Stimulated activated CD8-positive, alpha-beta memory T cell treated with anti-CD3 and anti-CD28 coated beads, Interleukin-7, amount 100 ng/mL, for 48 hours (primary cell): ENCODE results near the gene PXMP4.
A peak's percentile ranks its signal among the peaks of the same experiment; 100 is the strongest.
"Not testable (repeated sequence)": the region's sequence is repeated elsewhere in the genome, so short reads cannot be mapped to it uniquely, and the experiment has no call there.

ENCODE experiments used
- DNase-seq, 2 donors: peaks; one replicate each; pipeline ENCODE4 v3.0.0-alpha.2; 2020; ENCODE audit warnings: low read depth in 1 of 2; ENCODE audit errors: extremely low read depth in 1 of 2

The PXMP4 gene

GRCh38 chr20:33719989-33720709, at the start of gene PXMP4:
PXMP4 (minus strand) TSS chr20:33720310; CDS start chr20:33720207, 103 bp downstream.
- peak; percentile 70 to 79 for DNase-seq

- no peak for DNase-seq
Measured at GRCh38 chr20:33769043-33769442, 48.9 kb upstream of the PXMP4 start.

GRCh38 chr20:33767777-33768138, 47.6 kb upstream of the PXMP4 start:
- DNase-seq = no peak

GRCh38 chr20:33766686-33767085, 46.6 kb upstream of the PXMP4 start:
- DNase-seq = no peak

GRCh38 chr20:33765592-33765991, 45.5 kb upstream of the PXMP4 start:
- no peak for DNase-seq

GRCh38 chr20:33765099-33765498, 45.0 kb upstream of the PXMP4 start:
- no peak for DNase-seq

- no peak for DNase-seq
Measured at GRCh38 chr20:33761698-33762250, 41.7 kb upstream of the PXMP4 start.

GRCh38 chr20:33757458-33757857, 37.3 kb upstream of the PXMP4 start:
- DNase-seq = no peak

- no peak for DNase-seq
Measured at GRCh38 chr20:33757046-33757445, 36.9 kb upstream of the PXMP4 start.

- DNase-seq = not testable (repeated sequence)
Measured at GRCh38 chr20:33755936-33756490, 35.9 kb upstream of the PXMP4 start.

- DNase-seq = no peak
Measured at GRCh38 chr20:33753763-33754162, 33.7 kb upstream of the PXMP4 start.

GRCh38 chr20:33753143-33753542, 33.0 kb upstream of the PXMP4 start:
- DNase-seq = no peak

- no peak for DNase-seq
Measured at GRCh38 chr20:33751775-33752174, 31.7 kb upstream of the PXMP4 start.

- no peak for DNase-seq
Measured at GRCh38 chr20:33746325-33746998, 26.4 kb upstream of the PXMP4 start.

- DNase-seq = no peak
Measured at GRCh38 chr20:33744773-33745385, 24.8 kb upstream of the PXMP4 start.

GRCh38 chr20:33744181-33744580, 24.1 kb upstream of the PXMP4 start:
- DNase-seq = no peak

GRCh38 chr20:33740189-33740588, 20.1 kb upstream of the PXMP4 start:
- DNase-seq = no peak

- no peak for DNase-seq
Measured at GRCh38 chr20:33739493-33739892, 19.4 kb upstream of the PXMP4 start.

- DNase-seq = no peak
Measured at GRCh38 chr20:33736962-33737361, 16.9 kb upstream of the PXMP4 start.

GRCh38 chr20:33733654-33734576, 13.8 kb upstream of the PXMP4 start:
- DNase-seq = no peak
